Testis (tissue), 3 donors: ENCODE measurements around the gene PAPOLA. TPM values are rescaled to one million over a fixed set of nuclear protein-coding genes. Genes with fewer than 3 reads are reported as not detected.

Experiments used
- DNase-seq: peaks from one replicate; pipeline ENCODE4 v3.0.0-alpha.2; 2019
- H3K27ac ChIP-seq, 2 donors: fragments of 200-600 bp; sonication (generic); one replicate each; pipeline ENCODE4 v1.5.1; 2019
- H3K27me3 ChIP-seq: fragments of 200-600 bp; sonication (generic); one replicate; pipeline ENCODE4 v1.5.1; 2019
- H3K36me3 ChIP-seq: fragments of 200-600 bp; sonication (generic); one replicate; pipeline ENCODE4 v1.5.1; 2017; ENCODE audit warnings: low read depth; ENCODE audit errors: missing control alignments
- H3K4me1 ChIP-seq: fragments of 200-600 bp; sonication (generic); one replicate; pipeline ENCODE4 v1.5.1; 2019
- H3K4me3 ChIP-seq, 2 donors: fragments of 200-600 bp; sonication (generic); one replicate each; pipeline ENCODE4 v1.5.1; 2017 to 2019
- H3K9me3 ChIP-seq: fragments of 200-600 bp; sonication (generic); one replicate; pipeline ENCODE4 v1.5.1; 2017
- POLR2A ChIP-seq: fragments of 450-650 bp; IDR thresholded peaks from one replicate; pipeline ENCODE4 v1.6.1; 2017; ENCODE audit warnings: antibody characterized with exemption, mild to moderate bottlenecking, moderate library complexity
- WGBS, 2 donors: methylation state at CpG; one replicate each; pipeline ENCODE4 v1.1.5; 2018; 5-methylcytosine and 5-hydroxymethylcytosine counted together
- intact Hi-C: fragments of 100-400 bp; cut with DNase I; formaldehyde crosslinking; loops from one replicate; pipeline ENCODE4 v1.15.1; 2023; ENCODE audit warnings: low total_unique reads
- polyA plus RNA-seq: library from polyadenylated mRNA; stranded (reverse); fragments of 350-450 nt; fragmentation: Illumina TruSeq; extraction: RNeasy Lipid Tissue Mini Kit (QIAGEN cat#74804); gene quantifications from one replicate; pipeline ENCODE4 v1.2.3, GENCODE V29; 2014; ENCODE audit warnings: low read depth, low replicate concordance; ENCODE audit not compliant: insufficient read depth
- total RNA-seq, 2 donors: library from RNA; depleted of rRNA; stranded (reverse); fragments of >200 nt; gene quantifications; one replicate each; pipeline ENCODE4 v1.2.3, GENCODE V29; 2016
- TF ChIP-seq, protein P1 (sequence below), 3 experiments: fragments of 450-650 bp in 2 of 3; fragments of 200-600 bp in 1 of 3; sonication (generic) in 1 of 3; IDR thresholded peaks; one replicate each; pipeline ENCODE4 v1.5.1; 2016 to 2019; ENCODE audit warnings: antibody characterized with exemption in 3 of 3, mild to moderate bottlenecking in 2 of 3, moderate library complexity in 1 of 3

Gene PAPOLA
- total and polyA plus RNA-seq, 3 donors from 2014 or later: 166 to 255 (median 194) TPM

DNA sequence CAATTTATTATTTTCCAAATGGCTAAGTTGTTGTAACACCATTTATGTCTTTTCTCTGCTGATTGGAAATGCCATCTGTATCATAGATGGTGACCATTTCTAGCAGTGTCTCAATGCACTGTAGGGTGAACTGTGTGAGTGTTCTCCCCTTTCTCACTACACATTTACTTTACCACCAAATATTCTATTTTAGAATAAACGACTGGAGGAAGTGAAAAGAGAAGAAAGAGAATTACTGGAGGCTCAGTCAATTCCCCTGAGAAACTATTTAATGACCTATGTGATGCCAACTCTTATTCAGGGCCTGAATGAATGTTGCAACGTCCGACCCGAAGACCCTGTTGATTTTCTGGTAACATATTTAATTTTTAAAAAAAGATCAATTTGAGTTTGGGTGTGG, 15.5 kb upstream of the PAPOLA start:
- Histone ChIP-seq H3K36me3 (no peaks in the 10 kb centered on the region), H3K9me3 (no peaks in the 10 kb centered on the region), H3K27ac (no peak overlapping the region), H3K4me1 (no peaks in the 10 kb centered on the region), H3K4me3 (no peak overlapping the region), H3K27me3 (no peaks in the 10 kb centered on the region)
- TF ChIP-seq, protein P1, sequence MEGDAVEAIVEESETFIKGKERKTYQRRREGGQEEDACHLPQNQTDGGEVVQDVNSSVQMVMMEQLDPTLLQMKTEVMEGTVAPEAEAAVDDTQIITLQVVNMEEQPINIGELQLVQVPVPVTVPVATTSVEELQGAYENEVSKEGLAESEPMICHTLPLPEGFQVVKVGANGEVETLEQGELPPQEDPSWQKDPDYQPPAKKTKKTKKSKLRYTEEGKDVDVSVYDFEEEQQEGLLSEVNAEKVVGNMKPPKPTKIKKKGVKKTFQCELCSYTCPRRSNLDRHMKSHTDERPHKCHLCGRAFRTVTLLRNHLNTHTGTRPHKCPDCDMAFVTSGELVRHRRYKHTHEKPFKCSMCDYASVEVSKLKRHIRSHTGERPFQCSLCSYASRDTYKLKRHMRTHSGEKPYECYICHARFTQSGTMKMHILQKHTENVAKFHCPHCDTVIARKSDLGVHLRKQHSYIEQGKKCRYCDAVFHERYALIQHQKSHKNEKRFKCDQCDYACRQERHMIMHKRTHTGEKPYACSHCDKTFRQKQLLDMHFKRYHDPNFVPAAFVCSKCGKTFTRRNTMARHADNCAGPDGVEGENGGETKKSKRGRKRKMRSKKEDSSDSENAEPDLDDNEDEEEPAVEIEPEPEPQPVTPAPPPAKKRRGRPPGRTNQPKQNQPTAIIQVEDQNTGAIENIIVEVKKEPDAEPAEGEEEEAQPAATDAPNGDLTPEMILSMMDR (IDR thresholded peaks at IDR 0.05): no peak
- TF ChIP-seq POLR2A: no peak
- no peak for DNase-seq
- WGBS, 2 donors: 85 to 88% methylated on average over 4 of the region's 4 CpGs
- intact Hi-C loops: no loop called here

DNA sequence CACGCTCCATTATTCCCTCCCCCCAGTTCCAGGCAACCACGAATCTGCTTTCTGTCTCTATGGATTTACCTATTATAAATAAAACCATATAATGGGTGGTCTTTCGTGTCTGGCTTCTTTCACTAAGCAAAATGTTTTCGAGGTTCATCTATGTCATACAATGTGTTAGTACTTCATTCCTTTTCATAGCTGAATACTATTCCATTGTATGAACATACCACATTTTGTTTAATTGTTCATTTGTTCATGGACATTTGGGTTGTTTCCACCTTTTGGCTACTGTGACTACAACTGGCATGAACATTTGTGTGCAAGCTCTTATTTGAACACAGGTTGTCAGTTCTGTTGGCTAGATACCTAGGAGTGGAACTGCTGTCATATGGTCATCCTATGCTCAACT, 12.9 kb upstream of the PAPOLA start:
- Histone ChIP-seq H3K9me3 (no peaks in the 10 kb centered on the region), H3K27me3 (no peaks in the 10 kb centered on the region), H3K27ac (no peak overlapping the region), H3K4me3 (no peak overlapping the region), H3K4me1 (no peaks in the 10 kb centered on the region), H3K36me3 (no peaks in the 10 kb centered on the region)
- WGBS, 2 donors: 85 to 91% methylated on average over 4 of the region's 4 CpGs
- DNase-seq: no peak
- intact Hi-C loops: no loop called here
- no peak for TF ChIP-seq POLR2A

DNA sequence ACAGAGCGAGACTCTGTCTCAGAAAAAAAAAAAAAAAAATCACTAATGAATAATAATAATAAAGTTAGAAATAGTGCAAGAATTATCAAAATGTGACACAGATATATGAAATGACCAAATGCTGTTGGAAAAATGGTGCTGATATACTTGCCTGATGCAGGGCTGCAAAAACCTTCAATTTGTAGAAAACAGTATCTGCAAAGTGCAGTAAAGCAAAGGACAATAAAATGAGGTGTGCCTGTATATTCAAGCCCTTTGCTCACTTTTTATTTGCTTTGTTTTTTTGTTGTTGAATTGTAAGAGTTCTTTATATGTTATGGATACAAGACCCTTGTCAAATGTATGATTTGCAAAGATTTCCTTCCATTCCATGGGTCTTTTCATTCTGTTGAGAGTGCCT, 9.0 kb upstream of the PAPOLA start:
- WGBS, 2 donors: 88 to 100% methylated on average over 1 of the region's 1 CpG
- Histone ChIP-seq H3K27me3 (no peaks in the 10 kb centered on the region), H3K9me3 (no peaks in the 10 kb centered on the region), H3K4me3 (no peak overlapping the region), H3K36me3 (no peaks in the 10 kb centered on the region), H3K4me1 (no peaks in the 10 kb centered on the region), H3K27ac (no peak overlapping the region)
- intact Hi-C loops: no loop called here
- TF ChIP-seq POLR2A: no peak
- TF ChIP-seq, protein P1 (IDR thresholded peaks at IDR 0.05): no peak
- no peak for DNase-seq

DNA sequence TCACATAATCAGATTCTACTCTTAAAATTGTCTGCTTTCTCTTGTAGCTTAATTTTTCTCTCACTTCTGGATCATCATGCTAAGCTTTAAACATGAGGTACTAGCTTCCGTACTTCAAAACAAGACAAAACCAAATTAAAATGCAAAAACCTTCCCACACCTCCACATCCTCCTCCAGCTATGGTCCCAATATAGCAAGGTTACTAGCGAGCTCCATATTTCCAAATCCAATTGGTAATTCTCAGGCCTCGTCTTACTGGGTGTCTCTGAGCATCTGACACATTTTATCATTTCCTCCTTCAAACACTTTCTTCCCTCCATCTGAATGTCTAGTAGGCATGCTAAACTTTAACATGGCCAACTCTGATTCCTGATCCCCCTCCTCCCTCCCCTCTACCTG, 7.9 kb upstream of the PAPOLA start:
- TF ChIP-seq POLR2A: no peak
- TF ChIP-seq, protein P1 (IDR thresholded peaks at IDR 0.05): no peak
- H3K9me3 ChIP-seq: no peaks in the 10 kb centered on the region
- no peaks in the 10 kb centered on the region for H3K36me3 ChIP-seq
- no peaks in the 10 kb centered on the region for H3K27me3 ChIP-seq
- H3K4me1 ChIP-seq: no peaks in the 10 kb centered on the region
- H3K27ac ChIP-seq: no peak overlapping the region
- intact Hi-C loops: no loop called here
- no peak overlapping the region for H3K4me3 ChIP-seq
- DNase-seq: no peak
- 71 to 85% methylated on average over 3 of the region's 3 CpGs for WGBS, 2 donors

DNA sequence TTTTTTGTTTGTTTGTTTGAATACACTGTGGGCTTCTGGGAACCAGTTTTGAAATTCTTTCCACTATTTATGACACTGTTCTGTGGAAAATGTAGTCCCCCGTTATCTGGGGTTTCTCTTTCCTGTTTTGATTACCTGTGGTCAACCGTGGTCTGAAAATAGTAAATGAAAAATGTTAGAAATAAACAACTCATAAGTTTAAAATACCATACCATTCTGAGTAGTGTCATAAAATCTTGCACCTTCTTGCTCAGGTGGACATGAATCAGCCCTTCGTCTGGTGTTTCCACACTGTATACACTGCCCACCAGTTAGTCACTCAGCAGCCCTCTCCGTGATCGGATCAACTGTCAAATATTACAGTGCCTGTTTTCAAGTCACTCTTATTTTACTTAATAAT, 5.1 kb upstream of the PAPOLA start:
- intact Hi-C loops: no loop called here
- no peaks in the 10 kb centered on the region for H3K36me3 ChIP-seq
- no peak for TF ChIP-seq POLR2A
- TF ChIP-seq, protein P1 (IDR thresholded peaks at IDR 0.05): no peak
- H3K9me3 ChIP-seq: no peaks in the 10 kb centered on the region
- no peaks in the 10 kb centered on the region for H3K27me3 ChIP-seq
- no peak overlapping the region for H3K27ac ChIP-seq
- no peak overlapping the region for H3K4me3 ChIP-seq
- WGBS, 2 donors: 60 to 76% methylated on average over 5 of the region's 5 CpGs
- peaks cover 6% of the 10 kb centered on the region for H3K4me1 ChIP-seq
- DNase-seq: no peak
